Osteoblast (primary cell): ENCODE data around the gene AGBL4. TPM values are rescaled to one million over a fixed set of nuclear protein-coding genes. Genes with fewer than 3 reads are reported as not detected.

Experiments used
- DNase-seq: peaks from one replicate; pipeline ENCODE4 v3.0.0; 2011; ENCODE audit warnings: low spot score, mixed read lengths; ENCODE audit not compliant: insufficient read length; ENCODE audit errors: missing footprints
- H2AFZ ChIP-seq: 2 replicates; pipeline ENCODE4 v1.6.0; 2011; ENCODE audit warnings: mild to moderate bottlenecking, low read length
- H3K27ac ChIP-seq: 2 replicates; pipeline ENCODE4 v1.5.1; 2011; ENCODE audit warnings: mild to moderate bottlenecking, low read depth, low read length, moderate library complexity
- H3K27me3 ChIP-seq: 2 replicates; pipeline ENCODE4 v1.6.0; 2012; ENCODE audit warnings: mild to moderate bottlenecking, control low read depth, inconsistent platforms, low read length, moderate library complexity; ENCODE audit not compliant: insufficient read depth
- H3K36me3 ChIP-seq: 2 replicates; pipeline ENCODE4 v1.5.1; 2011; ENCODE audit warnings: mild to moderate bottlenecking, low read length, control low read depth, moderate library complexity; ENCODE audit not compliant: insufficient read depth
- H3K4me1 ChIP-seq: 2 replicates; pipeline ENCODE4 v1.5.1; 2011; ENCODE audit warnings: mild to moderate bottlenecking, low read length, control low read depth, moderate library complexity; ENCODE audit not compliant: insufficient read depth
- H3K4me2 ChIP-seq: 2 replicates; pipeline ENCODE4 v1.6.0; 2011; ENCODE audit warnings: mild to moderate bottlenecking, low read length; ENCODE audit not compliant: insufficient read depth
- H3K4me3 ChIP-seq: fragments of 200-600 bp; sonication (generic); 3 replicates; pipeline ENCODE4 v1.5.1; 2012; ENCODE audit warnings: mild to moderate bottlenecking, low read length, inconsistent platforms; ENCODE audit not compliant: insufficient read depth
- H3K79me2 ChIP-seq: 2 replicates; pipeline ENCODE4 v1.6.0; 2012; ENCODE audit warnings: mild to moderate bottlenecking, low read length, control low read depth, inconsistent platforms; ENCODE audit not compliant: insufficient read depth
- H3K9me3 ChIP-seq: 2 replicates; pipeline ENCODE4 v1.5.1; 2011; ENCODE audit warnings: low read depth, low read length, control low read depth
- H4K20me1 ChIP-seq: 2 replicates; pipeline ENCODE4 v1.6.0; 2012; ENCODE audit warnings: mild to moderate bottlenecking, low read length, control low read depth; ENCODE audit not compliant: insufficient read depth
- CTCF ChIP-seq: IDR thresholded peaks from 2 replicates; pipeline ENCODE4 v1.5.1; 2011; ENCODE audit warnings: mild to moderate bottlenecking, low read depth, low read length, moderate library complexity; ENCODE audit errors: extremely low read depth
- total RNA-seq: library from RNA; depleted of rRNA; stranded (reverse); fragments of >200 nt; gene quantifications from 2 replicates; pipeline ENCODE4 v1.2.3, GENCODE V29; 2012

Gene AGBL4
- total RNA-seq, 1 donor: not detected

DNA sequence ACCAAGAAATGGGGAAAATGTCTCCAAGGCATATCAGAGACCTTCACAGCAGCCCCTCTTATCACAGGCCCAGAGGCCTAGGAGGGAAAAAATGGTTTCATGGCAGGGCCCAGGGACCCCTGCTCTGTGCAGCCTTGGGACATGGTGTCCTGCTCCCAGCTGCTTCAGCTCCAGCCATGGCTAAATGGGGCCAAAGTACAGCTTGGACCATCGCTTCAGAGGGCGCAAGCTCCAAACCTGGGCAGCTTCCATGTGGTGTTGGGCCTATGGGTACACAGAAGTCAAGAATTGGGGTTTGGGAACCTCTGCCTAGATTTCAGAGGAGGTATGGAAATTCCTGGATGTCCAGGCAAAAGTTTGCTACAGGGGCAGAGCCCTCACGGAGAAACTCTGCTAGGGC lies 964.7 kb downstream of the AGBL4 start:
- H3K4me2 ChIP-seq: no peak overlapping the region

DNA sequence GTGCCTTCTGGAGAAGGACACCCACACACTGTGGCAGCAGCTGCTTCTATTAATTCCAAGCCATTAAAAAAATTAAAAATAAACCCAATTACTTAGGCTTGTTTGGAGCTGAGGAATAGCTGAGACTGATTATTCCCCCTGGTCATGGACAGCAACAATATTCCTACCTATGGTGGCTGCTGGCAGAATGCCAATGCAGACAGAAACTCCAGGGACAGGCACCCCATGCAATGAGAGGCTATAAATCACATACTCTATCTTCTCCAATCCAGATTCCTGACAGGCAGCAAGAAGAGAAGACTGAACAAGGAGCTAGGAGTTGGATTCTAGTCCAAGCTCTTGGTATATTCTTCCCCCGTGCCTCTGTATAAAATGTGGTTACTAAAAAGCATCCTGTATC lies 971.7 kb downstream of the AGBL4 start:
- no peak overlapping the region for H3K4me3 ChIP-seq
- H3K27ac ChIP-seq: no peak overlapping the region
- H3K4me1 ChIP-seq: no peaks in the 10 kb centered on the region
- H3K9me3 ChIP-seq: no peaks in the 10 kb centered on the region
- H3K4me2 ChIP-seq: no peak overlapping the region
- no peak for TF ChIP-seq CTCF
- no peaks in the 10 kb centered on the region for H4K20me1 ChIP-seq
- no peaks in the 10 kb centered on the region for H3K36me3 ChIP-seq
- H3K79me2 ChIP-seq: no peaks in the 10 kb centered on the region
- no peak for DNase-seq
- no peaks in the 10 kb centered on the region for H3K27me3 ChIP-seq
- no peak overlapping the region for H2AFZ ChIP-seq

More for the DNA sequence above, 964.7 kb downstream of the AGBL4 start:
- H2AFZ ChIP-seq: no peak overlapping the region
- no peaks in the 10 kb centered on the region for H3K4me1 ChIP-seq
- no peaks in the 10 kb centered on the region for H3K27me3 ChIP-seq
- no peak for TF ChIP-seq CTCF
- no peak overlapping the region for H3K27ac ChIP-seq
- no peaks in the 10 kb centered on the region for H4K20me1 ChIP-seq
- H3K4me3 ChIP-seq: no peak overlapping the region
- H3K79me2 ChIP-seq: no peaks in the 10 kb centered on the region
- DNase-seq: no peak
- no peaks in the 10 kb centered on the region for H3K9me3 ChIP-seq
- H3K36me3 ChIP-seq: no peaks in the 10 kb centered on the region

- Histone ChIP-seq H3K36me3 (no peaks in the 10 kb centered on the region), H3K4me1 (no peaks in the 10 kb centered on the region), H3K27me3 (no peaks in the 10 kb centered on the region), H3K4me3 (no peak overlapping the region), H3K79me2 (no peaks in the 10 kb centered on the region), H3K4me2 (no peak overlapping the region), H4K20me1 (no peaks in the 10 kb centered on the region), H2AFZ (no peak overlapping the region), H3K9me3 (no peaks in the 10 kb centered on the region), H3K27ac (no peak overlapping the region)
- peak; percentile 53 for DNase-seq
- TF ChIP-seq CTCF: no peak
Measured at GRCh38 chr1:49051647-49052046, 972.1 kb downstream of the AGBL4 start.

GRCh38 chr1:49050041-49050440 lies 973.7 kb downstream of the AGBL4 start:
- H3K79me2 ChIP-seq: no peaks in the 10 kb centered on the region

More at GRCh38 chr1:49050041-49050440, 973.7 kb downstream of the AGBL4 start:
- no peak overlapping the region for H2AFZ ChIP-seq
- no peaks in the 10 kb centered on the region for H3K4me1 ChIP-seq
- H3K27me3 ChIP-seq: no peaks in the 10 kb centered on the region
- TF ChIP-seq CTCF: no peak
- no peaks in the 10 kb centered on the region for H4K20me1 ChIP-seq
- H3K9me3 ChIP-seq: no peaks in the 10 kb centered on the region
- no peak overlapping the region for H3K4me2 ChIP-seq
- H3K27ac ChIP-seq: no peak overlapping the region
- no peak for DNase-seq
- H3K36me3 ChIP-seq: no peaks in the 10 kb centered on the region
- H3K4me3 ChIP-seq: no peak overlapping the region
